Small intestine (tissue), 7 donors: ENCODE data around the gene ALG12. TPM values are rescaled to one million over a fixed set of nuclear protein-coding genes. Genes with fewer than 3 reads are reported as not detected.
"Not testable (repeated sequence)": the region's sequence is repeated elsewhere in the genome, so short reads cannot be mapped to it uniquely, and the experiment has no call there.

Experiments
- DNase-seq, 2 donors: peaks; one replicate each; pipeline versions ENCODE4 v3.0.0 to v3.0.0-alpha.2; 2013
- FAIRE-seq: peaks from 2 replicates; lab custom pipeline; 2012; peaks lifted over from hg19 to GRCh38; lab: Jason Lieb, UNC
- H3K27ac ChIP-seq, 3 donors: one replicate each; pipeline ENCODE4 v1.5.1; 2013; ENCODE audit warnings: low read length in 2 of 3, mild to moderate bottlenecking in 2 of 3, control low read depth in 1 of 3, inconsistent platforms in 1 of 3, low read depth in 1 of 3, moderate library complexity in 1 of 3
- H3K27me3 ChIP-seq, 3 donors: one replicate each; pipeline ENCODE4 v1.6.1; 2013; ENCODE audit warnings: low read length in 3 of 3, inconsistent platforms in 1 of 3; ENCODE audit not compliant: control insufficient read depth in 3 of 3, insufficient read depth in 3 of 3
- H3K36me3 ChIP-seq, 3 donors: one replicate each; pipeline ENCODE4 v1.6.1; 2013; ENCODE audit warnings: low read length in 3 of 3, inconsistent platforms in 1 of 3, low read depth in 1 of 3, mild to moderate bottlenecking in 1 of 3, moderate library complexity in 1 of 3; ENCODE audit not compliant: control insufficient read depth in 3 of 3, insufficient read depth in 2 of 3
- H3K4me1 ChIP-seq, 3 donors: one replicate each; pipeline ENCODE4 v1.6.1; 2013; ENCODE audit warnings: low read length in 2 of 3, inconsistent platforms in 1 of 3, low read depth in 1 of 3, mild to moderate bottlenecking in 1 of 3, moderate library complexity in 1 of 3; ENCODE audit not compliant: control insufficient read depth in 3 of 3, insufficient read depth in 2 of 3
- H3K4me3 ChIP-seq, 3 donors: one replicate each; pipeline ENCODE4 v1.5.1; 2013; ENCODE audit warnings: low read length in 3 of 3, control low read depth in 1 of 3, inconsistent platforms in 1 of 3, low read depth in 1 of 3, mild to moderate bottlenecking in 1 of 3, moderate library complexity in 1 of 3
- H3K9me3 ChIP-seq, 2 donors: one replicate each; pipeline ENCODE4 v1.6.1; 2013; ENCODE audit warnings: low read depth in 1 of 2, low read length in 1 of 2; ENCODE audit not compliant: control insufficient read depth in 2 of 2, insufficient read depth in 1 of 2
- WGBS, 3 donors: extraction: QIAGEN DNeasy Blood & Tissue Kit; methylation state at CpG; one replicate each; pipeline ENCODE4 v1.1.7; 2013; 5-methylcytosine and 5-hydroxymethylcytosine counted together
- polyA plus RNA-seq, 4 donors: library from polyadenylated mRNA; stranded (reverse) in 3 of 4; unstranded in 1 of 4; fragments of 200-250 nt in 3 of 4; fragments of 120-200 nt in 1 of 4; gene quantifications; one replicate each; pipeline versions ENCODE4 v1.2.1 to v1.2.3, GENCODE V29; 2013
- donor health status: healthy with polysubstance abuse.
- donor health status: control.
- donor health status: control.
- donor health status: Bipolar disorder and iron deficiency.
- donor health status: healthy.

Gene ALG12
- polyA plus RNA-seq, 4 donors = 9.4 to 31.6 (median 12.4) TPM

DNA sequence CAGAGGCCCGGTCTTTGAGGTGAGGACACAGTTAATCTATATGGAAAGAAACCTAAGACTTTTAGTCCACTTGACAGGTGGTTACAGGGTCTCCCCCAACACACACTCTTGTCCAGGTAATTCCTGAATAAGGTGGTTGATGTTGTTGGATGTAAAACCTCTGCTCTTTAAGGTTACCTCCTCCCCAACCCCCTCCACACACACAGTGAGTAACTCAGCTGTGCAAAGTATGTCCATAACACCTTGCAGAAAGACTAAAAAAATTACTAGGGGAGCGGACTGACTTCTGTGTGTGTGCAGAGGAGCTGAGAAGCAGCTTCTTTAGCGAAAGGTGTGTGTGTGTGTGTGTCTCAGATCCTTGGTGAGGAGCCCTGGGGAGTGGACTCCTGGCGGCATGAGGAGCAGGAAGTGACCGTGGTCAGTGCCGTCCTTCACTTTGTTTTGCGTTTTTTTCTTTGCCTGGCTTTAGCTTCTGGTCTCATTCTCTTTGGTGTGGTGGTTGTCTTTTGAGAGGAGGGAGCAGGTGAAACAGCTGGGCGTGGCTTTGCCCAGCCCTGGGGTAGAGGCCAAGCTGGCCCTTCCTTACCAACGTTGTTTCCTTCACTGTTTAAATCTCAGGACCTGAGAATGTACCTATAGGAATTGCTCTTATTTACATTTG, 62.9 kb downstream of the ALG12 start:
- WGBS, 3 donors = 7 to 27% (median 13%) methylated on average over 9 of the region's 9 CpGs
- DNase-seq (peak; percentile 49), FAIRE-seq (no peak)
- peaks cover 0 to 24% (median 5%) of the 10 kb centered on the region in 3 donors for H3K4me1 ChIP-seq
- H3K4me3 ChIP-seq = peak overlapping the region in 2 of 3 donors; percentile 11 to 79
- H3K27ac ChIP-seq = peak overlapping the region in 1 of 3 donors; percentile 15
- no peaks in the 10 kb centered on the region for H3K9me3 ChIP-seq
- peaks cover 0 to 5% (median 2%) of the 10 kb centered on the region in 3 donors for H3K27me3 ChIP-seq
- H3K36me3 ChIP-seq = peaks cover 0 to 12% (median 0%) of the 10 kb centered on the region in 3 donors

DNA sequence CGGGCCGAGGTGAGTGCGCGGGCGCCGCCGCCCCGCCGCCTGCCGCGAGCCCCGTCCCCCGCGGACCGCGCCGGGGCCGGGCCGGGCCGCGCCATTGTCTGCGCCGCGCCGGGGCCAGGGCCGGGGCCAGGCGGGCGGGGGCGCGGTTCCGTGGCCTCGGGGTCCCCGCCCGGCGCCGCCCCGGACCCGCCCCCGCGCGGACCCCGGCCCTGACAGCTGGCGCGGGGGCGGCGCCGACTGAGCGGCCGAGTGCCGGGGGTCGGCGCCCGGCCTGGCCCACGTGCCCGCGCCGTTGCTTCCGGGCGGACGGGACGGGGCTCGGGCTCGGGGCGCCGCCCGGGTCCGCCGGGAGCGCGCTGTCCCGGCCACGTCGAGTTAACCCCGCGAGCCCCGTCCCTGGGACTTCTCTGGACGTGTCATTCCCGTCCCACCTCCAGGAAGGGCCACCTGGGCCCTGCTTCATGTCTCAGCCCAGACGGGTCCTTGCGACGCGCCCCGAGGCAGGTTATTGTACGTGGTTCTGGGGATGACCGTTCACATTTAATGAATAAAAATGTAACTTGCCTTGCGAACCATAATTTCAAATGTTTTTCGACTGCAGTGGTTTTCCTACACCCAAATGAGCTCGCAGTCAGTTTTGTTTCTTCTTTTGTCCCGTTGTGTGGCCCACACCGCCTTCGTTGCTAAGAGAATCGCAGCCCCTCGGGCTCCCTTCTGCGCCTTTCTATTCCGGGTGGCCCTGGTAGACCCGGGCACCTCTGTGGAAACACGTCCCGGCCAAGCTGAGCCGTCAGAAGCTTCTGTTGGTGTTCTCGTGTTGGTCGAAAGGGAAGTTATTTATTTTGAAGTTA, 64.0 kb downstream of the ALG12 start:
- Histone ChIP-seq H3K4me3 (peak overlapping the region; percentile 64 to 79 (median 70)), H3K9me3 (no peaks in the 10 kb centered on the region), H3K27ac (peak overlapping the region; percentile 5 to 65 (median 63)), H3K4me1 (peaks cover 0 to 32% (median 5%) of the 10 kb centered on the region in 3 donors), H3K36me3 (peaks cover 0 to 10% (median 0%) of the 10 kb centered on the region in 3 donors), H3K27me3 (peaks cover 0 to 14% (median 2%) of the 10 kb centered on the region in 3 donors)
- 1% methylated on average over 62 to 101 of the region's 101 CpGs for WGBS, 3 donors
- FAIRE-seq (no peak), DNase-seq (peak; percentile 49 to 76)

DNA sequence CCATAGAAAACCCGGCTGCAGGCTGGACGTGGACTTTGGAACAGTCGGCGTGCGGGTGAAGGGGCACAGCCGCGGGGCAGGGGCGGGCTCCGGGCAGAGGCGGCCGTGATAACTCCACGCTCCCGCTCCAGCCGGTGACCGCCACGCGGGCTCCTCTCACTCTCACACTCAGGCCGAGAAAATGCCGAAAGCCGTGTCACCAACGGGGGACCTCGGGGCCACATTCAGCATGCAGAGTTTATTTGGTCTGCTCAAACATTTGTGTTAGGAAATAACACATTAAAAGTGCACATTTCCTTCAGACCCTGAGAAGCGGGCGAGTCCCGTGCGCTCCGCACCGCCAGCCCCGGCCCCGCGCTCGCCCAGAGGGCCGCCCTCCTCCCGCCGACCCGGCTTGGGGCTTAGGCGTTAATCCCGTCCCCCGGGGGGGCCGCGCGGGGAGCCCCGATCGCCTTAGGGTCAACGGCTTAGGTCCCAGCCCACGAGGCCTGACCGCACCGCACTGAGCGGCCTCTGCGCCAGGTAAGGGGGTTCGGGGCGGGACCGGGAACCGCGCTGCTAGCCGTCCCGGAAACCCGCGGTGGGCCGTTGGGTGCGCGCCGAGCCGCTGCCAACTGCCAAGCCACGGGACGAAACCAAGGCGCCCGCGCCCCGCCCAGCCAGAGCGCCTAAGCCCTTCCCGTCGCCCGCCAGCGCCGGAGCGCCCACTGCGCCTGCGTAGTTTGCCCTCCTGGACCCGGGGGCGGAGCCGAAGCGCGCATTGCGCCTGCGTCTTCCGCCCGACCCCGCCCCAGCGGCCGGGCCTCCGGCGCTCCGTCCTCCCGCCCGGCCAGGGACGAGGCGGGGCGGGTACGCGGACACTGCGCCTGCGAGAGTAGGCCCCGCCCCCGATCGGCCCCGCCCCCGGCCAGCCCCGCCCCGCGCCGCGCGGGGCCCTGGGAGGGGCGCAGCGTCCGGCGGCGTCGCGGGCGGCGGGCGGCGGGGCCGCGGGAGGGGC, 65.0 kb downstream of the ALG12 start, which contains the start of gene ZBED4:
TSS of gene ZBED4 (plus strand) at position 947 of the 997 bp plus-strand sequence. CDS start 29,819 bp downstream, outside the sequence.
- Histone ChIP-seq H3K27ac (peak within 1 kb of the TSS; percentile 98 to 99 (median 98)), H3K4me1 (peaks cover 0 to 32% (median 5%) of the 10 kb centered on the region in 3 donors), H3K9me3 (no peaks in the 10 kb centered on the region), H3K4me3 (peak within 1 kb of the TSS; percentile 64 to 79 (median 70)), H3K27me3 (peaks cover 0 to 19% (median 4%) of the 10 kb centered on the region in 3 donors), H3K36me3 (peaks cover 0 to 6% (median 0%) of the 10 kb centered on the region in 3 donors)
- 1 to 3% (median 1%) methylated on average over 92 to 127 of the region's 127 CpGs for WGBS, 3 donors
- FAIRE-seq (no peak), DNase-seq (peak; percentile 97 to 99)

DNA sequence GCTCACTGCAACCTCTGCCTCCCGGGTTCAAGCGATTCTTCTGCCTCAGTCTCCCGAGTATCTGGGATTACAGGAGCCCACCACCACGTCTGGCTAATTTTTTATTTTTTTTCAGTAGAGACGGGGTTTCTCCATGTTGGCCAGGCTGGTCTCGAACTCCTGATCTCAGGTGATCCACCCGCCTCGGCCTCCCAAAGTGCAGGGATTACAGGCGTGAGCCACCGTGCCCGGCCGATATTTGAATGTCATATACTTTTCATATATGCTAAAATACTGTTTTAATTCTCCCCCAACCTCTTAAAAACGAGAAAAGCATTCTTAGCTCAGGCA, 65.7 kb downstream of the ALG12 start:
- Histone ChIP-seq H3K4me1 (peaks cover 0 to 32% (median 5%) of the 10 kb centered on the region in 3 donors), H3K27me3 (peaks cover 0 to 25% (median 9%) of the 10 kb centered on the region in 3 donors), H3K27ac (peak overlapping the region; percentile 98 to 99 (median 98)), H3K4me3 (peak overlapping the region; percentile 58 to 73 (median 61))
- not testable (repeated sequence) for H3K36me3 ChIP-seq, FAIRE-seq, DNase-seq, H3K9me3 ChIP-seq
- WGBS, 3 donors = 34 to 44% (median 35%) methylated on average over 13 of the region's 13 CpGs

DNA sequence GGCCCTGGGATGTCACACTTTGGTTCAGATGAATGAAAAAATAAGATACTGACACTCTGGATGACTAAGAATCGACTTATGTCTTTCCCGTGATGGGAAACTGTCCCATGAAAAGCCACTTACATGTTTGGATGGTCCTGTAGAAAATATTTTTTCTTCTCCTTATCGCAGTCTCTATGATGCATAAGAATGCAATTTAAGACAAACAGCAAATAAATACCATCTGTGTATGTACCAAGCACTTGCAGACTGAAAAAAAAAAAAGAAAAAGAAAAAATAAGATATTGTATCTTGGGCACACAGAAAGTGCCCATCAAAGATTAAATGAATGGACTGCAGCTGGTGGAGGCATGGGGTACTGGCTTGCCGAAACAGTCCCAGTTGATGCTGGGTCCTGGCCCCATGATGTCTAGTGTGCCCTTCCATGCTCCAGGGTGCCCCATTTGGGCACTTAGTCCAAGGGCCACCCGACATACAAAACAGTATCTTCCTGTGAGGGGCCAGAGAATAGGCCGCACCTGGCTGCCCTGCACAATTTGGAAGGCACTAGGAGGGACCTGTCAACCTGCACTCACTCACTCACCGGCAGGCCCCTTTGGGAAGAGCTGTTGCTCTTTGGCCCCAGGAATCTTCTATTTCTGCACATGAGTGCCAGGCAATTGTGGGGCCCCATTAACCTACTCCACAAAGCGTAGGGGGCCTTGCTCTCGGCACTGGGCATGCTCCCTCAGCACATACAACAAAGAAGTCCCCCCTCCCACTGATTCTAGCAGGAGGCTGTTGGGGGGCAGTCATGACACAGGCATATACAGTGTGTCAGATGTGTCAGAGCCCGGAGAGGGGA, 67.1 kb downstream of the ALG12 start:
- no peak for FAIRE-seq
- Histone ChIP-seq H3K27ac (peak overlapping the region in 1 of 3 donors; percentile 98), H3K36me3 (no peaks in the 10 kb centered on the region), H3K9me3 (no peaks in the 10 kb centered on the region), H3K4me1 (peaks cover 0 to 32% (median 3%) of the 10 kb centered on the region in 3 donors), H3K27me3 (peaks cover 0 to 27% (median 9%) of the 10 kb centered on the region in 3 donors), H3K4me3 (no peak overlapping the region)
- 53 to 71% (median 62%) methylated on average over 10 of the region's 10 CpGs for WGBS, 3 donors
- peak in 1 of 2 donors; percentile 85 for DNase-seq

Other genes with a start within 250 kb of the ALG12 start
- 10 to 100 TPM; 18.5 to 33.2 (median 23.9) TPM for gene BRD1, start 90.6 kb downstream of the ALG12 start, polyA plus RNA-seq
- gene ZBED4, start 64.6 kb downstream of the ALG12 start, polyA plus RNA-seq = 10 to 100 TPM in 1 of 4 donors, 1 to 10 TPM in 3; 3.2 to 12.4 (median 5.6) TPM
- gene CRELD2, start 196 bp upstream of the ALG12 start, polyA plus RNA-seq = 100 to 1,000 TPM in 1 of 4 donors, 10 to 100 TPM in 3; 11.9 to 107 (median 21.8) TPM
- gene PIM3, start 42.3 kb upstream of the ALG12 start, polyA plus RNA-seq = 10 to 100 TPM; 35.7 to 72.2 (median 45.9) TPM
- under 1 TPM in 3 of 4 donors, not detected in 1; 0.27 to 0.65 (median 0.49) TPM for gene IL17REL, start 94.3 kb upstream of the ALG12 start, polyA plus RNA-seq
- gene TTLL8, start 139.9 kb upstream of the ALG12 start, polyA plus RNA-seq = not detected
- gene MLC1, start 167.0 kb upstream of the ALG12 start, polyA plus RNA-seq = under 1 TPM in 2 of 4 donors, not detected in 2; 0.03 to 0.32 TPM
- gene MOV10L1, start 171.6 kb upstream of the ALG12 start, polyA plus RNA-seq = 1 to 10 TPM in 1 of 4 donors, under 1 TPM in 1, not detected in 2; 0.19 to 2.1 TPM